Measurements from ENCODE around the gene LGALS7.
"Not testable (repeated sequence)": the region's sequence is repeated elsewhere in the genome, so short reads cannot be mapped to it uniquely, and the experiment has no call there.

LGALS7 gene

DNA sequence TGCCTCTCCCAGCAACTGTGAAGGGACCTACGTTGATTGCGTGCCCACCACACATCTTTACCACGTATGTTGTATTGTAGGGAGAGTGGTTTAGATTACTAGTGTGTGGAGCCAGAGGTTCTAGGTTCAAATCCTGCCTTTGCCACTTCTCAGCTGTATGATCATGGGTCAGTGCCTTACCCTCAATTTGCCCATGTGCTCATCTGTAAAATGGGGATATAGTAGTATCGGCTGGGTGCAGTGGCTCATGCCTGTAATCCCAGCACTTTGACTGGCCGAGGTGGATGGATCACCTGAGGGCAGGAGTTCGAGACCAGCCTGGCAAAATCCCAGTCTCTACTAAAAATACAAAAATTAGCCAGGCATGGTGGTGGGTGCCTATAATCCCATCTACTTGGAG is 40.0 kb upstream of the LGALS7 start:
- TF ChIP-seq, protein P1, sequence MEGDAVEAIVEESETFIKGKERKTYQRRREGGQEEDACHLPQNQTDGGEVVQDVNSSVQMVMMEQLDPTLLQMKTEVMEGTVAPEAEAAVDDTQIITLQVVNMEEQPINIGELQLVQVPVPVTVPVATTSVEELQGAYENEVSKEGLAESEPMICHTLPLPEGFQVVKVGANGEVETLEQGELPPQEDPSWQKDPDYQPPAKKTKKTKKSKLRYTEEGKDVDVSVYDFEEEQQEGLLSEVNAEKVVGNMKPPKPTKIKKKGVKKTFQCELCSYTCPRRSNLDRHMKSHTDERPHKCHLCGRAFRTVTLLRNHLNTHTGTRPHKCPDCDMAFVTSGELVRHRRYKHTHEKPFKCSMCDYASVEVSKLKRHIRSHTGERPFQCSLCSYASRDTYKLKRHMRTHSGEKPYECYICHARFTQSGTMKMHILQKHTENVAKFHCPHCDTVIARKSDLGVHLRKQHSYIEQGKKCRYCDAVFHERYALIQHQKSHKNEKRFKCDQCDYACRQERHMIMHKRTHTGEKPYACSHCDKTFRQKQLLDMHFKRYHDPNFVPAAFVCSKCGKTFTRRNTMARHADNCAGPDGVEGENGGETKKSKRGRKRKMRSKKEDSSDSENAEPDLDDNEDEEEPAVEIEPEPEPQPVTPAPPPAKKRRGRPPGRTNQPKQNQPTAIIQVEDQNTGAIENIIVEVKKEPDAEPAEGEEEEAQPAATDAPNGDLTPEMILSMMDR (IDR thresholded peaks at IDR 0.05; ENCODE audit: control insufficient read depth, insufficient read depth, low read depth, low read length, missing control alignments) = no peak
- no peak for DNase-seq (ENCODE audit: low read depth)
- H3K4me3 ChIP-seq (ENCODE audit: control insufficient read depth, low read depth, low read length) = no peak overlapping the region

DNA sequence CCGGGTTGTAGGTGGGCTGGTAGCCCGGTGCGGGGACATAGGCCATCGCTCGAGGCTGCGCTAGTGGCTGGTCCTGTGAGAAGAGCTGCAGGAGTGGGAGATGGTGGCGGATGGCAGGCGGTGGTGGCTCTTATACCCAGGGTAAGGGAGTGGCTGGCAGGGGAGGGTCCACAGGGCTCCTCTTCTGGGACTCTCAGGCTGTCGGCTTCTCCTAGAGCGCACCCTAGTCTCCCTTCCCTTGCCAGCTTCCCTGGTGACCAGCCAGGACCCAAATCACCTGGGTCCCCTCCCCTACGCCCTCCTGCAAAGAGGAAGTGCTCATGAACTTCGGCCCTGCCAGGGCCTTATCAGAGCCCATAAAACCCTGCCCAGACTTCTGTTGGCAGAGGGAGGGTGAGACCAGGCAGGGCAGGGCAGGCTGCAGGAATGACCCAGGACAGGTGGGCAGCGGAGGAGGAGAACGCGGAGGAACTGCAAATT is 39.6 kb upstream of the LGALS7 start, which contains the start of gene LGALS4:
LGALS4 (minus strand) TSS at position 105 of the 480 bp plus-strand sequence; CDS start at position 46, 59 bp downstream.
- no peak for DNase-seq (ENCODE audit: low read depth)
- TF ChIP-seq, protein P1 (IDR thresholded peaks at IDR 0.05; ENCODE audit: control insufficient read depth, insufficient read depth, low read depth, low read length, missing control alignments) = no peak
- no peak within 1 kb of the TSS for H3K4me3 ChIP-seq (ENCODE audit: control insufficient read depth, low read depth, low read length)

DNA sequence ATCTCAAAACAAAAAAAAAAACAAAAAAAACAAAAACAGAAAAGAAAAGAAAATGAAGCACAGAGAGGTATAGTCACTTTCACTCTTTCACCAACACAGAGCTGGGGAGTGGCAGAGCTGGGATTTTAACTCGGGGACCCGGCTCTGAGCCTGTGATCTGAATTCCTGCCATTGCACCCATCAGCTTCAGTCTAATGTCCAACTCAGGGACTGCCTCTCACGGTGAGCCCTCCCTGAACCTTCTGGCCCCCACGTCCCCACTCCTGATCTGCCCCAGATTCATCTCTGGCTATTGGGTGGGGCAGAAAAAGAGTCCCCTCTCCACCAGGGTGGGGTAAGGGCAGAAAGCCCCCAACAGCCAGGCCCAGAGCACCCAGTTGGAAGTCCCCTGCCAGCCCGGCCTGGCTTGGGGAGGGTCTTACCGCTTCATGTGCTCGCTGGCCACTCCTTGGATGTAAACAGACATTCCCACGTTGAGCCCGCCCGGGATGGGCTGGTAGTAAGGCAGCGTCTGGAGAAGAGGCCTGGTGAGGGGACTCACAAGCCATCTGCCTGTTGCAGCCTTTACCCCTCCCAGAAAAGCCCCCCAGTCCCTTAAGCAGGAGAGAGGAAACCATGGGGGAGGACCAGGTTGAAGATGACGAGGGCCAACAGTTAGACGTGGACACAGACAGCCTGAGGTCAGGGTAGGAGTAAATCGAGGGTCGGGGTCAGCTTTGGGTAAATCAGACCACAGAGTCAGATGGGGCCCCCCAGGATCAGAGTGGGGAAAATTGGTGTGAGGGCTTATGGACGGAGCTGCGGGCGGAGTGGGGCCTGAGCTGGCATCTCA is 38.9 kb upstream of the LGALS7 start:
- TF ChIP-seq, protein P1 (IDR thresholded peaks at IDR 0.05; ENCODE audit: control insufficient read depth, insufficient read depth, low read depth, low read length, missing control alignments) = no peak
- no peak for DNase-seq (ENCODE audit: low read depth)
- no peak overlapping the region for H3K4me3 ChIP-seq (ENCODE audit: control insufficient read depth, low read depth, low read length)

DNA sequence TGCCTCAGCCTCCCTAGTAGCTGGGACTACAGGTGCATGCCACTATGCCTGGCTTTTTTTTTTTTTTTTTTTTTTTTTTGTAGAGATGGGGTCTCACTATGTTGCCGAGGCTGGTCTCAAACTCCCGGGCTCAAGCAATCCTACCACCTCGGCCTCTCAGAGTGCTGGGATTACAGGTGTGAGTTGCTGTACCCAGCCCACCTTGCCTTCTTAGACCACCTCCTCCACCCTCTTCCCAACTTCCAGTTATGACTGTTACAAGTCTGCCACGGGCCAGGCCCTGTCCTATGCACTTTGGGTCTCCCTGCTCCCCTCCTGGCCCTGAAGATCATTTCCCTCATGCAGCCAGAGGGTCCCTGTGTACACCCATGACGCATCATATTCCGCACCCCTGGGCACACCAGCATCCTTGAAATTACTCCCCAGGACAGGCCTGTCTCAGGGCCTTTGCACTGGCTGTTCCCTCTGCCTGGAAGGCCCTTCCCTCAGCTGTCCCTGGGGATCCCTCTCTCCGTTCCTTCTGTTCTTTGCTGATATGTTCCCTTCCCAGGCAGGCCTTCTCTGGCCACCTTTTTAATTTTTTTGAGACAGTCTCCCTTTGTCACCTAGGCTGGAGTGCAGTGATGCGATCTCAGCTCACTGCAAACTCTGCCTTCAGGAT is 36.4 kb upstream of the LGALS7 start:
- TF ChIP-seq, protein P1 (IDR thresholded peaks at IDR 0.05; ENCODE audit: control insufficient read depth, insufficient read depth, low read depth, low read length, missing control alignments) = no peak
- no peak for DNase-seq (ENCODE audit: low read depth)
- no peak overlapping the region for H3K4me3 ChIP-seq (ENCODE audit: control insufficient read depth, low read depth, low read length)

DNA sequence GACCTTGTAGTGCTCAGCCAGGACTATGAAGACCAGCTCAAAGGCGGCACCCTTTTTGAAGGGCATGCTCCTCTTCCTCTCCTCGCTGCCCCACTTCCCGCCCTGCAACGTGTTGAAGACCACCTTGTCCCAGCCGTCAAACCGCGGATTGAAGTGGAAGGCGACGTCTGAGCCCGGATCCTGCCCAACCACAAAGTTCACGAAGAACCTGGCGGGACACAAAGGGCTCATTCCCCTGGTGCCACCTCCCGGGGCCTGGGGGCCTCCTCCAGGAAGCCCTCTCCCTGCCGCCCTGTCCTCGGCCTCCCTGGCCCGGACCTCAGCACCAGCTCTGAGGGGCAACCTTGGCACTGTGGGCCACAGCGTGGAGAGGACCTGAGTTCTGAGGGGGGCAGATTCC is 35.4 kb upstream of the LGALS7 start:
- TF ChIP-seq, protein P1 (IDR thresholded peaks at IDR 0.05; ENCODE audit: control insufficient read depth, insufficient read depth, low read depth, low read length, missing control alignments) = no peak
- no peak overlapping the region for H3K4me3 ChIP-seq (ENCODE audit: control insufficient read depth, low read depth, low read length)

DNA sequence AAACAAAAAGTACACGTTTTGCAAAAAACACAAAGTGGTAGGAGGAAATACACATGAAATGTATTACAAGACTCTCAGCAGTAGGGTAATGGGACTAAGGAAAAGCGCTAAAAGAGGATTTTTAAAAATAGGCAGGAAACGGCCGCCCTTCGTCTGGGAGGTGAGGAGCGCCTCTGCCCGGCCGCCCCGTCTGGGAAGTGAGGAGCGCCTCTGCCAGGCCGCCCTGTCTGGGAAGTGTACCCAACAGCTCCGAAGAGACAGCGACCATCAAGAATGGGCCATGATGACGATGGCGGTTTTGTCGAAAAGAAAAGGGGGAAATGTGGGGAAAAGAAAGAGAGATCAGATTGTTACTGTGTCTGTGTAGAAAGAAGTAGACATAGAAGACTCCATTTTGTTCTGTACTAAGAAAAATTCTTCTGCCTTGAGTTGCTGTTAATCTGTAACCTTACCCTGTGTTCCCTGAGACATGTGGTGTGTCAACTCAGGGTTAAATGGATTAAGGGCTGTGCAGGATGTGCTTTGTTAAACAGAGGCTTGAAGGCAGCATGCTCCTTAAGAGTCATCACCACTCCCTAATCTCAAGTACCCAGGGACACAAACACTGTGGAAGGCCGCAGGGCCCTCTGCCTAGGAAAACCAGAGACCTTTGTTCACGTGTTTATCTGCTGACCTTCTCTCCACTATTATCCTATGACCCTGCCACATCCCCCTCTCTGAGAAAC is 34.2 kb upstream of the LGALS7 start:
- H3K4me3 ChIP-seq (ENCODE audit: control insufficient read depth, low read depth, low read length); DNase-seq (ENCODE audit: low read depth): not testable (repeated sequence)

More for the DNA sequence above, 35.4 kb upstream of the LGALS7 start:
- no peak for DNase-seq (ENCODE audit: low read depth)
